Kasumi-1 (cell line): Measurements from ENCODE around the gene TRPM2.

Experiments
- DNase-seq, 2 experiments: peaks; one replicate each; lab custom pipeline; 2025; lab: John Stamatoyannopoulos, UW

Gene TRPM2

DNA sequence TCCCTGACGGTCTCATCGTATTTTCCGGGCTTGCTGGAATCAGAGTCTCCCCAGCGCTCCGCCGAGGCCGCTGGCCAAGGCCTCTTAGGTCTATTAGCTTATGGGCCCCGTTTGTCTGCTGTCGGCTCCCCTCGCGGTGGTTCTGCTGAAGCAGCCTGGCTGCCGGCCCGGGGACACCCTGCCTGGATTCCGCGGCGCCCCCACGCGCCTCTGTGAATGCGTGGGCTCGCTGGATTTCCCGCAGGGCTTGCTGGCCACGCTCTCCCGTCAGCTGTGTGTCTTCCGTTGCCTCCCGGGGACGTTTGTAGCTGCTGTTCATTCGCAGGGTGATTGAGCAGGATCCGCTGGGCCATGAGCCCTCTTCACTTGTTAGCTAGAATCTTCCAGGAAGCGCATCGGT lies 110.3 kb downstream of the TRPM2 start:
- DNase-seq, result no peak

DNA sequence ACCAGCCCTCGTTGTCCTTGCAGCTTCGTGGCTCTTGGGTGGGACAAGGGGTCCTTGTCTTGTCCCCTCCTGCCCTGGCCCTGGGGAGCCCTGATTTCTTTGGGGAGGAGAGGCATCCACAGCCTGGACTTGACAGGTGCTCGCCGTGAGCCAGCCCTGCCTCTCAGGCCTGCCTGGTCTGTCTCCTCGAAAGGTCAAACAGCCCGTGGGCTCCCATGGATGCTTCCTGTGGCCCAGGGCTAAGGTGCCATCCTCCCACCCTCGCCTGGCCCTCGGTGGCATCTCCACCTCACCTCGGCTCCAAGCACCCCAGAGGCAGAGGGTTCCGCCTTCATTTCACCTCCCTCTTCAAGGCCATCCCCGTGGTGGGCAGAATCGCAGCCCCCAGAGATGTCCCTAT lies 110.9 kb downstream of the TRPM2 start:
- no peak for DNase-seq

DNA sequence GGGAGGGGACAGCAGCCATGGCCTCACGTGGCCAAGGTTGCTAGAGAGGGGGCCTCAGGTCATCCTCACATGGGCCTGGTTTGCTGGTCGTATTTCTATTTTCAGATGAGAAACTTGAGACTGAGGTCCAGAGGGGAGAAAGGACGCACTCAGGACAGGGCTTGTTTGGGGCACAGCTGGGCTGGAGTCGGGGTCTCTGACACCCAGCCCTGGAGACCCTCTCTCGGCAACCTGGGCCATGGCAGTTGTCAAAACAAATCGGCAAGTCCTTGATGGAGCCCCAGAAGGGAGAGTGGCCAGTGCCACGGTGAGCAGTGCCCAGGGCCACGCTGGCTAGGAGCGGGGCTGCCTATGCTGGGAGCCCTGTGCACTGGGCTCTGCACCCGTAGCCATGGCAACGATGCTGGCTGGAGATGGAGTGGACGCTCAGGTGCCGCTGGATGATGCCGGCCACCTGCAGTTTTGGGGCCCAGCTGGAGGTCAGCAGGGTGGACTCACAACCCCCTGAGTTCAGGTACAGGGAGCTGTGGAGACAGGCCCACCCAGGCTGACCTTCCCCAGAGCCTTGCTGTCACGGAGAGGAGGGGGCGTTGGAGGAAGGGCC lies 113.0 kb downstream of the TRPM2 start:
- no peak for DNase-seq

DNA sequence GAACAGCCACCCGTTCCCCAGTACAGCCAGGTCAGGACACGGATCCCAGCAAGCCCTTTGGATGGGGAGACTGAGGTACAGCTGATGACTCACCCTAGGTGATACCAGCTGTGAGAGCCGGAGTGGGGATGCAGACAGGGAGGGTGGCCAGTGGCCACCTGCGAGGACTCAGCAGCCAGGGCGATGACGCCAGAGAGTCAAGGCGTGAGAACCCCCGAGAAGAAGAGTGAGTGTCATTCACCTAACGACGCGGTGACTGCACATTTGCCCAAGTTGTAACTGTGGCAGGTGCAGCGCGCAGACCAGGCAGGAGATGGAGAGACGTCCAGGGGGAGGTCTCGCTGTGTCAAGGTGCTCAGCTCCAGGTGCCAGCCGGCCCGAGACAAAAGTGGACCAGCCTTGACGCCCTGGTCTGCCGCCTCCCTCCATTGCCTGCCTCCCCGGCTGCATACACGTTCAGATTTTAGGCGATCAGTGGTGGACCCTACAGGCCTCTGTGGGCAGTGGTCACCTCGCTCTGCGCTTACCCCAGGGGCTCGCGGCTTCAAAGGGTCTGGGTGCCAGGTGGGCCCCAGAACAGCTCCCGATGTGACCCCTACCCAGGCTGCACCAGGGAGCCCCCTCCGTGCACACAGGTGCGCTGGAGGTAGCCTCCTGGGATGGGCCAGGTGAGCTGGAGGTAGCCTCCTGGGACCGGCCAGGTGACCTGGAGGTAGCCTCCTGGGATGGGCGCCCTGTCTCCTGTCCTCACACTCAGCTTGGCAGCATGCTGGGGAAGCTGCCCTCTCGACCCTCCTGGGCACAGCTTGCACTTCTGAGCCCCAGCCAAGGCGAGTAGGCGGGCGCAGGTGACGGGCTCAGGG lies 113.8 kb downstream of the TRPM2 start:
- DNase-seq, result no peak

DNA sequence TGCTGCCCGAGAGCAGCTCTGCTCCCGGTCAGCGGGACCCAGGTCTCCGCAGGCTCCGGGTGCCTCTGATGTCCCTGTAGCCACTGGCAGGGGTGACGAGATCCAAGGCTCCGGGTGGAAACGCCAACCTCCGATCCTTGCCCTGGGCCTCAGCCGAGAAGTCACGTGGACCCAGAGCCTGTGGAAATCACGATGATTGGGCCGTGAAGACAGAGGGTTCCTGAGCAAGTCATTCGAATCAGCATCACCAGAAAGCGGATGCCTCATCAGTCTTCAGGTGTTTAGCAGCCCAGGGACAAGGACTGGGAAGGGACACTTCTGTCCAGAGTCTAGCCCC lies 114.4 kb downstream of the TRPM2 start:
- DNase-seq, result no peak

DNA sequence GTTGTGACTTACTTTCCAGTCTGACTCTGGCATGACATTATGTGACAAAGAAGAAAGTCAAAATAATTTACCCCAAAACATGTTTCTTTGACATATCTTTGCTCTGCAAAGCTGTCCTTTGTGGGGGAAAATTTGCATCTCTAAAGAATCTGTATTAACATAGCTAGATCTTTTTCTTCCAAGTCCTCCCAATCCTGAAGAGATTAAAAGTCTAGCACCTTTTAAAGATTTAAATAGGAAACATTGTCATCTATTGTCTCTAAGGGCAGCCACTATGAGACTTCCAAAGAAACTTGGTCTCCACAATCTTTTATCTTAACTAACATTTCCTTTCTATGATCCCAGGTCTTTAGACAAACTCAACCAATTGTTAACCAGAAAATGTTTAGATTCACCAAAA lies 117.9 kb downstream of the TRPM2 start:
- no peak for DNase-seq

DNA sequence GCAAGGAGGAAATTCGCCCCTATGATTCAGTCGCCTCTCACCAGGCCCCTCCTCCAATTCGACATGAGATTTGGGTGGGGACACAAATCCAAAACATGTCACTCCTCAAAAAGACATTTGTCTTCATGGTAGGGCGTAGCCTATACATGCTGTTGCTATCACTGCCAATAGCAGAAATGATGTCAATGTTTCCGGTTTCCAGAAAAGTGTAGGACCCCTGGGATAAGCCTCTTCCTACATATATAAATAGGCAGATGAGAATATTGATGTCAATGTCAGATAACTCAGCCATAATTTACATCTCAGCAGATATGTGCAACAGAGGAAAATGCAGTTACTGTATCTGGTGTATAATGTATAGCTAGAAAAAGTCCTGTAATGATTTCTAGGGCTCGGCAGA lies 118.6 kb downstream of the TRPM2 start:
- no peak for DNase-seq

DNA sequence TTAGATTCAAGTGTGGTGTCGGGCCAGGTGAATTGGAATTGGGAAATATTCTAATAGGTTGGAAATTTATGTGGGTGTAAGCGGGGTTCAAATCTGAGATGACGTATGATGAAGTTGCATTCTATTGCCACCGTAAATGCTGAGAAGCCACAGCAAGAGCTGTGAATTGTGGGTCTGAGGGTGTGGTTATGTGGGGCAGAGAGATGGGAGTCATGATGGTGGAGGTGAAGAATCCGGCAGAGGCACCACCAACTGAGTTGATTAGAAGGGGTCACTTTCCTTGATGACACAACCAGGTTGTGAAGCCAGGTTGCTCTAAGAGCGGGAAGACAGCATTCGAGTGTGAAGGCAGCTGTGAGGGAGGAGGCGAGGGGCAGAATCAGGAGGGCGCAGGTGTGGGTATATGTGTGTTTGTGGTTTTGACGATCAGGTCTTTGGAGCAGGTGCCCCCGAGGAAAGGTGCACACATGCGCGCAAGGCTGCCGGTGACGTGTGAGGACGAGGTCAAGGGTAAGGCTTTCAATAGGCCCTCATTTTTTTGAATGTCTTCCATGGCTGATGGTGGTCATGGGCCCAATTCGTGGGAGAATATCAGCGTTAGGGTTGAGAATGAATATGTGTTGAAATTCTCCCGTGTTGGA lies 120.6 kb downstream of the TRPM2 start:
- DNase-seq, result no peak

DNA sequence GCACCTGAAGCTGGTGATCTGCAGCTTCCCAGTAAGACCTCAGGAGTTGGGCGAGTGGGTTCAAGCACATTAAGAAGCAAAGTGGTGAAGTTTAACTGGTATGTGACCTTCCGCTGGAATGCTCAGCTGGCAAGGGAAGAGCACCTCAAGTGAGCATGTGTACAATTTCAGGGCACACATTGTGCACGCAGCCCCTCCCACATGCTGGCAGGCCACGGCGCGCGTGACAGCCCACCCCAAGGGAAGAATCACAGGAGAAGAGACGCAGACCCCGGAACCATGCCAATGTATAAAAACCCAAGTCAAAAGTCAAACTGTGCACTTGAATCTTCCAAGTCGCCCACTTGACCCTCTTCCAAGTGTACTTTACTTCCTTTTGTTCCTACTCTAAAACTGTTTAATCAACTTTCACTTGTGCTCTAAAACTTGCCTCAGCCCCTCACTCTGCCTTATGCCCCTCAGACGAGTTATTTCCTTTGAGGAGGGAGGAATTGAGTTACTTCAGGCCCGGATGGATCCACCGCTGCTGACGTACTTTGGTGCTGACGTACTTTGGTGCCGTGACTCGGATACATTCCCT lies 121.9 kb downstream of the TRPM2 start:
- no peak for DNase-seq

DNA sequence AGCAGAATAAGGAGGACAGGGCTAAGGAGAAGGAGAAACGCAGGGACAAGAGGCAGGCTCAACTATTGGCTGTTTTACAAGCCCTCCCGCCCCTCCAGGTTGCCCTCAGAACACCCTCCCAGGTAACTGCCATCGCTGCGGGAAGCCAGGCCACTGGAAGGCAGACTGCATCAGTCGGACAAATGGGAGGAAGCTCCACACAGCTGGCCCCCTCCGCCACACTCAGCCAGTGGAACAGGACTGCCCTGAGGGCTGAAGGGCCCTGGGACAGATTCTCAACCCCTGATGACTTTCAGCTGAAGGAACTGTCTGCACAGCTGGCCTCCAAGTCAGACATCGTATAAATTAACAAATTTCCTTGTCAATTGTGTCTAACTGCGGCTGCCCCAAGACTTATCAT lies 123.7 kb downstream of the TRPM2 start:
- DNase-seq, result no peak

DNA sequence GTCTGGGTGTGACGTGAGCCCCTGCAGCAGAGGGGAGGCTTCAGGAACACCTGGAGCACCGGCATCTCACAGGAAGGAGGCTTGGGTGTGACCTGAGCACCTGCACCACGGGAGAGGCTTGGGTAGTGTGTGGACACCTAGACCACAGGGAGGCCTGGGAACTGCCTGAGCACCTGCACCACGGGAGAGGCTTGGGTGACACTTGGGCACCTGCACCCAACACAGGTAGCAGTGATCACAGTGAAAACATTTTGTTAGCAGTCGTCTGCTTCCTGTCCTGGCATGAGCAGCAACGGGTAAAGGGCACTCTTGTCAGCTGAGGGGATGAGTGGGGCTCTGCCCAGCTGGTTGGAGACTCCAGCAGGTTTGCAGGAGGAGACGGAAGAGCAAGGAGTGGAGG lies 124.3 kb downstream of the TRPM2 start:
- DNase-seq, result no peak

DNA sequence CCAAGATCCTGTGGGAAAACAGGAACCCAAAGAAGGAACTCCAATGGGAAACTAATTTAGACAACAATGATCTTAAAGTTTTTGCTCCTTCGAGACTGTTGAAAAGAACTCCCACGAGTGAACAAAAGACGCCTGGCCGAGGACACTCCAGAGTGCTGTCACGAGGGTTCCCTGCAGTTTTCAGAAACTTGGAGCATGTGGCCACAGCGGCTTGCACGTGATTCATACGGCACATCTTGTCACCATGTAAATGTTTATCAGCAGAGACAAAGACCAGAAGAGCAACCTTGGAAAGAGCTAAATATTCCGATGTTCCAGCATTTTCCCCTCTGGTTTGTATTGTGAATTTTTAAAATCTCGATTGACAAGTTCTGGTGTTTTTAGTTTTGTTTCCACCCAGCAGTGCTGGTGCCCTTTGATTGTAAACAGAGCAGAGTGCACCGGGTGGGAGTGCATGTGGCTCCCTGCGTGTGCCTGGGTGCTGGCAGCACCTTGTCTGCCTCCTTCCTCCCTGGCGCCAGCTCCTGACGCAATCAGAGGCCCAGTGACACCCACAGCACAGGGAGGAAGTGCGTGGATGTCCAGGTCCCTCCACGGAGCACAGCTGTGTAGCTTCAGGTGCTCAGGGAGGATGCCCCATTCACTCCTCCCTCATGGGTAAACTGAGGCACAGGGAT lies 124.8 kb downstream of the TRPM2 start:
- no peak for DNase-seq

DNA sequence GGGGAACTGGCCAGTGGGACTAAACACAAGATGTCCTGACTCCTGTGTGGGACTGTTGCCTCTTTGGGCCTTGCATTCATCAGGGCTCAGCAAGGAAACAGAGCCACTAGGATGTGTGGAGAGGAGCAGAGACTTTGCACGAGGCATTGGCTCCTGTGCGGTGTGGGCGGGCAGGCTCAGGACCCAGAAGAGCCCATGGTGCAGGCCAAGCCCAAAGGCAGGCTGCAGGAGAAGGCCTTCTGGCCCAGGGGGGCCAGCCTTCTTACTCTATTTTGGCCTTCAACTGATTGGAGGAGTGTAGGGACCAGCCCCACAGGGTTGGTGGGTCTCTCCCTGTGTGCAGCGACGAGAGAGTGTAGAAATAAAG lies 125.4 kb downstream of the TRPM2 start:
- no peak for DNase-seq

DNA sequence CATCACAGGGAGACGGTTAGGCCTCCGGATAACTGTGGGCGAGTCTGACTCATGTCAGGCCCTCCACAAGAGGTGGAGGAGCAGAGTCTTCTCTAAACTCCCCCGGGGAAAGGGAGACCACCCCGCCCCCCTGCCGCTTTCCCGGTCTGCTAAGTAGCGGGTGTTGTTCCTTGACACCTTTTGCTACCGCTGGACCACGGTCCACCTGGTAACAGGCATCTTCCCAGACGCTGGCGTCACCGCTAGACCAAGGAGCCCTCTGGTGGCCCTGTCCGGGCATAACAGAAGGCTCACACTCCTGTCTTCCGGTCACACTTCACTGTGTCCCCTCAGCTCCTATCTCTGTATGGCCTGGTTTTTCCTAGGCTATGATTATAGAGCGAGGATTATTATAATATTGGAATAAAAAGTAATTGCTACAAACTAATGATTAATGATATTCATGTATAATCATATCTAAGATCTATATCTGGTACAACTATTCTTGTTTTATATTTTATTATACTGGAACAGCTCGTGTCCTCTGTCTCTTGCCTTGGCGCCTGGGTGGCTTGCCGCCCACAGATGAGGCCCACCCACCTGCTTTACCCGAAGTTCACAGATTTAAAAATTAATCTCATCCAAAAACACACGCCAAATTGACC lies 126.3 kb downstream of the TRPM2 start:
- peak in 1 of 2 experiments; percentile 2 for DNase-seq

DNA sequence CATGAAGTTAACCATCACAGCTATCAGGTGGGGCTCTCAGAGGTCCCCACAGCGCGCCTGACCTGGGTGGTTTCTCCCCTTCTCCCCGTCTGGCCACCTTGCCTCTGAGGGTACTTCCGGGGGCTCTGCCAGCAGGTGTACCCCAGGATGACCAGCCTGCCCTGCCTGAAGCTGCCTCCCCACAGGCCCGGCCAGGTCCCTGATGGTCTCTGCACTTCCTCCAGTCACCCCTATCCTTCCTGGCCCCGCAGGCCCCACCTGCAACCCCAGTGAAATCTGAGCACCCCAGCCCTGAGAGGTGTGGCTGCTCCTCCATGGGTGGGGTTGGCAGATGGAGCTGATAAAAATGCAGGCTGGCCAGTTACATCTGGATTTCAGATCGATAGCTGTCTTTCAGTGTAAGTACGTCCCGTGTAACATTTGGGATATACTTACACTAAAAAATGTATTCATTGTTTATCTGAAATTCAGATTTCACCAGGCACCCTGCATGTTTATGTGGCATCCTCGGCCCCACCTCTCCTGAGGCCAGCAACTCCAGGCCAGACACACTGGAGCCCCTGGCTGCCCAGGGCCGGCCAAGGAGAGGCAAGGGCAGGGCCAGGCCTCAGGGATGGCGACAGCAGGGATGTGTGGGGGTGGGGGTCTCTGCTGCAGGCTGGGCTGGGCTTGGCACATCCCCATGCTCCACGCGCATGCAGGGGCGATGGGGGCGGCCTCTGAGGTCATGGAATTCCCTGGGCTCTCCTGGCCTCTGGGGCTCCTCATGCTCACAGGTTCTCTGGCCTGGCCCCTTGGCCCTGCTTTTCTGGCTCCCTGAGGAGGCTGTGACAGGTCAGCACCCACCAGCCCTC lies 127.0 kb downstream of the TRPM2 start:
- no peak for DNase-seq

DNA sequence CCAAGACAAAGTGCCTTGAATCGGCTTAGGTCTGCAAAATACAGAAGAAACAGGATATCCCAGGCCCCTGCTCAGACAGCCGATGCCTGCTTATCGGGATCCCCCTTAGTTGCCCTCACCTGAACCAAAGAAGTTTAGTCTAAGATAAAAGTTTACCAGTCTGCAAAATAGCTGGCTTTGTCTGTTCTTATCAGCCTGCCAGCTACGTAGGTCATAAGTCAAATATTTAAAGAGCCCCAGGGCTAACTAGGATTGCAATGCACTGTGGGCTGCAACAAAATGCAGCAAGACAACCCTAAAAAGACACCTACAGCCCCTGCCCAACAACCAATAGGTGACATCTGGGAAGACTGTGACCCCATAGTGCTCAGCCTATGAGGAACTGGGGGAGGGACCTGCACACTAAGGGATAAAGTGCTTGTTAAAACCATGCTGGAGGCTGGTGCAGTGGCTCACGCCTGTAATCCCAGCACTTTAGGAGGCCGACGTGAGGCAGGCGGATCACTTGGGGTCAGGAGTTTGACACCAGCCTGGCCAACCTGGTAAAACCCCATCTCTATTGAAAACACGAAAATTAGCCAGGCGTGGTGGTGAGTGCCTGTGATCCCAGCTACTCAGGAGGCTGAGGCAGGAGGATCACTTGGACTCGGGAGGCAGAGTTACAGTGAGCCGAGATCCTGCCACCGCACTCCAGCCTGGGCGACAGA lies 129.3 kb downstream of the TRPM2 start:
- no peak for DNase-seq

DNA sequence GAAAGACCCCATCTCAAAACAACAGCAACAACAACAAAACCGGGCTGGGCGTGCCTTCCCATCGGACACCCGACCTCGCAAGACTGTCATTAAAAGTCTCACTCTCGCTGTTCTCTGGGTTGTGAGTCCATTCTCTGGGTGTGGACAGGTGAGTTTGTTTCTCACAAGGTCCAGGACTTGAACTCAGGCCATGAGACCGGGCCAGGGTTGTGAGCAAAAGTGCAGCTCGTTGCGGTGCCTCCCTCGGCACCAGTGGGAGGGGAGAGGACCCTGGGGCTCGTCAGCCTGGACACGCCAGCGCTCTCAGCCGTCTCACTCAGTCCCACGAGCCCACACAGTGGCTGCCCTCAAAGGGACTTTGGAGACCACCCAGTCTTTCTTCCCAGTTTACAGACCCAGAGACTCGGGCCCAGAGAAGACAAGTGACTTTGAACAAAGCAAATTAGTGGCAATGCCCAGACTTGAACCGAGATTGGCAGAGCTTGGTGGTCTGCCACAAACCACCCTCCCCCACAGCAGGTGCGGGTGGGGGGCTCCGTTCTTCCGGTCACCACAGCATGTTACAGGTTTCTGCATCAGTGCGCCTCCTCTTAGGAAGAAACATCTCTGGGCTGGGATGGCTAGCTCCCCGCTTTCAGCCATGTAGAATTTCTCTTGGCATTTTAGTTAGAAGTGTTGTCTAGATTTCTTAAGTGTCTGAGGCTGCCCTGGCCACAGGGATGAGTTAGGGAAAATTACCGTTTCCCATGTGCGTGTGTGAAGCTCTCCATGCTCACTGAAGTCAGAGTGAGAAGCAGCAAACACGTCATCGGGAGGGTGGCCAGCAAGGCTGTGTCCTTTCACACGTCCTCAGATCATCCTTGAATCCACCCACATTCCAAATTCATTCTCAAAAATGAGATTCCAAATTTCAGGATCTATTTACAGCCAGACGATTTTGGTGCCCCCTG lies 130.1 kb downstream of the TRPM2 start:
- DNase-seq, result no peak

DNA sequence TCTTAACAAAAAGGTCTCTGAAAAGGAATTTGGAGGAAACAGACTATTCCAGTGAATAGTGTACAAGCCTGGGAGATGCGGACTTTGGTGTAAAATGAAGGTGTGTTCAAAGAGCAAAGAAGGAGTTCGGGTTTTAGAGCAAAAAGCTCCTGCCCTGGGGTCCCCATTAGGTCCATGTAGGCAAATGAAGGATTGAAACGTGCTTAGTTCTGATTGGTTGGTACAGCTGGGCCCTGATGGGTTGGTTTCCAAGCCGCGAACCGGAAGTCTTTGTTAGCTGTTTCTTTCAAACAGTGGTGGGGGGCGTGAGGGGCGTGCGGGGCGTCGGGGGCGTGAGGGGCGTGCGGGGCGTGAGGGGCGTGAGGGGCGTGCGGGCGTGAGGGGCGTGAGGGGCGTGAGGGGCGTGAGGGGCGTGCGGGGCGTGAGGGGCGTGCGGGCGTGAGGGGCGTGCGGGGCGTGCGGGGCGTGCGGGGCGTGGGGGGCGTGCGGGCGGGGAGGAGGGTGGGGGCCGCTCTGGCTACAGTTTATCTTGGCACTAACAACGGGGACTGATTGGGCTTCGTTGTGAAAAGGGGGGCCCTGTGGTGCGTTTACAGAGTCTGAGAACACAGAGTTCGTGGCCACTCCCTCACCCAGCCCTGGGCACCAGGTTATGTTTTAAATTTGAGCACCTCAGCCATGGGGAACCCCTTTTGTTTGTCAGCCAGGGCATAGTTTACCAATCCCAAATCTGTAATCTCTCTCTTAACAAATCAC lies 131.3 kb downstream of the TRPM2 start:
- no peak for DNase-seq
